ENCODE data around the gene CDH22.

GRCh38 chr20:46218656-46219055 lies 89.6 kb downstream of the CDH22 start:
- TF ChIP-seq CTCF (IDR thresholded peaks at IDR 0.05; ENCODE audit: low read depth, low read length) (no peak), EZH2phosphoT487 (IDR thresholded peaks at IDR 0.05; ENCODE audit: low read depth) (no peak)
